B cell (primary cell): Measurements from ENCODE around the gene SLC36A1. TPM values are rescaled to one million over a fixed set of nuclear protein-coding genes. Genes with fewer than 3 reads are reported as not detected.

ENCODE experiments used
- ATAC-seq: fragments of 200-7000 bp; cut with Tn5 transposase; one replicate; pipeline ENCODE4 v1.10.0; 2021; ENCODE audit warnings: low read depth, mild to moderate bottlenecking, moderate number of reproducible peaks, moderate library complexity
- CTCF ChIA-PET: fragments of 350-600 bp; sonication (Branson Sonifier 250); formaldehyde crosslinking; loops from one replicate; lab custom pipeline; 2021; ENCODE audit warnings: antibody characterized with exemption, inconsistent platforms; lab: Charles Lee
- POLR2A ChIA-PET: fragments of 350-600 bp; sonication (Branson Sonifier 250); formaldehyde crosslinking; loops from one replicate; lab custom pipeline; 2021; ENCODE audit warnings: antibody characterized with exemption; lab: Charles Lee
- DNase-seq: peaks from one replicate; pipeline ENCODE4 v3.0.0; 2013
- H2AFZ ChIP-seq: 2 replicates; pipeline ENCODE4 v1.6.1; 2012; ENCODE audit warnings: mild to moderate bottlenecking, low read depth, low read length; ENCODE audit not compliant: insufficient read depth, poor library complexity, severe bottlenecking
- H3K27ac ChIP-seq, 2 donors: 1 replicate in 1 of 2; 2 replicates in 1 of 2; pipeline ENCODE4 v1.5.1; 2012 to 2013; ENCODE audit warnings: low read length in 2 of 2, mild to moderate bottlenecking in 2 of 2, moderate library complexity in 1 of 2
- H3K27me3 ChIP-seq, 4 experiments: fragments of 200-600 bp in 1 of 4; sonication (generic) in 1 of 4; replicated peaks in 1 of 4; 1 replicate in 2 of 4; 2 replicates in 2 of 4; pipeline versions ENCODE4 v1.6.1 to v1.7.0; 2013 to 2016; ENCODE audit warnings: low read length in 3 of 4, mild to moderate bottlenecking in 2 of 4, mixed read lengths in 1 of 4, moderate library complexity in 1 of 4; ENCODE audit not compliant: insufficient read depth in 4 of 4, control insufficient read depth in 3 of 4; ENCODE audit errors: control extremely low read depth in 1 of 4
- H3K36me3 ChIP-seq, 2 experiments: replicated peaks in 1 of 2; 1 replicate in 1 of 2; 2 replicates in 1 of 2; pipeline versions ENCODE4 v1.6.1 to v1.7.1; 2013; ENCODE audit warnings: low read length in 1 of 2; ENCODE audit not compliant: insufficient read depth in 2 of 2, control insufficient read depth in 1 of 2; ENCODE audit errors: control extremely low read depth in 1 of 2, extremely low read depth in 1 of 2
- H3K4me1 ChIP-seq, 2 donors: fragments of 200-600 bp in 1 of 2; sonication (generic) in 1 of 2; 1 replicate in 1 of 2; 2 replicates in 1 of 2; pipeline versions ENCODE4 v1.5.1 to v1.6.1; 2013 to 2017; ENCODE audit warnings: low read length in 2 of 2; ENCODE audit not compliant: control insufficient read depth in 2 of 2, insufficient read depth in 2 of 2
- H3K4me2 ChIP-seq: replicated peaks from 2 replicates; pipeline ENCODE3; 2012; ENCODE audit warnings: mild to moderate bottlenecking, low read depth, low read length; ENCODE audit not compliant: poor library complexity, severe bottlenecking
- H3K4me3 ChIP-seq, 5 experiments: fragments of 200-600 bp in 1 of 5; sonication (generic) in 1 of 5; 1 replicate in 3 of 5; 2 replicates in 2 of 5; pipeline versions ENCODE4 v1.5.1 to v1.7.0; 2011 to 2016; ENCODE audit warnings: low read length in 4 of 5, mild to moderate bottlenecking in 4 of 5, low read depth in 2 of 5, control low read depth in 1 of 5, moderate library complexity in 1 of 5; ENCODE audit not compliant: insufficient read depth in 1 of 5; ENCODE audit errors: control extremely low read depth in 1 of 5, extremely low read depth in 1 of 5
- H3K79me2 ChIP-seq: fragments of 200-600 bp; sonication (generic); one replicate; pipeline ENCODE4 v1.6.0; 2016; ENCODE audit warnings: low read length; ENCODE audit not compliant: control insufficient read depth, insufficient read depth
- H3K9ac ChIP-seq: fragments of 200-600 bp; sonication (generic); 2 replicates; pipeline ENCODE4 v1.6.1; 2017; ENCODE audit warnings: mild to moderate bottlenecking, low read length, moderate library complexity
- H3K9me3 ChIP-seq, 3 donors: one replicate each; pipeline versions ENCODE4 v1.6.1 to v1.7.1; 2013; ENCODE audit warnings: low read length in 2 of 3; ENCODE audit not compliant: control insufficient read depth in 2 of 3, insufficient read depth in 1 of 3; ENCODE audit errors: control extremely low read depth in 1 of 3
- H4K20me1 ChIP-seq: 2 replicates; pipeline ENCODE4 v1.6.0; 2012; ENCODE audit warnings: mild to moderate bottlenecking, low read length; ENCODE audit not compliant: insufficient read depth, control insufficient read depth, poor library complexity, severe bottlenecking
- H3K27ac Mint-ChIP-seq: one replicate; pipeline ENCODE4 v1.8.0; 2021; ENCODE audit warnings: mixed read lengths
- H3K27me3 Mint-ChIP-seq: one replicate; pipeline ENCODE4 v1.8.0; 2021; ENCODE audit warnings: mixed read lengths
- H3K4me1 Mint-ChIP-seq: one replicate; pipeline ENCODE4 v1.8.0; 2021; ENCODE audit warnings: mixed read lengths
- H3K4me3 Mint-ChIP-seq: one replicate; pipeline ENCODE4 v1.8.0; 2021; ENCODE audit warnings: mixed read lengths
- H3K9me3 Mint-ChIP-seq: one replicate; pipeline ENCODE4 v1.8.0; 2022; ENCODE audit warnings: mixed read lengths; ENCODE audit not compliant: insufficient read depth
- EZH2 ChIP-seq: IDR thresholded peaks from 2 replicates; pipeline ENCODE4 v1.6.1; 2012; ENCODE audit warnings: borderline replicate concordance, low read depth, mild to moderate bottlenecking, moderate library complexity, low read length; ENCODE audit not compliant: insufficient read depth, poor library complexity, severe bottlenecking
- WGBS: methylation state at CpG from one replicate; pipeline ENCODE4 v1.1.5; 2013; ENCODE audit warnings: missing lambda C conversion rate; ENCODE audit not compliant: insufficient coverage; 5-methylcytosine and 5-hydroxymethylcytosine counted together
- intact Hi-C: fragments of 100-400 bp; cut with micrococcal nuclease; formaldehyde crosslinking; loops from one replicate; pipeline ENCODE4 v1.10.0; 2022
- polyA plus RNA-seq: library from polyadenylated mRNA; depleted of rRNA; stranded (reverse); fragments of >200 nt; gene quantifications from 2 replicates; pipeline ENCODE4 v1.2.3, GENCODE V29; 2012
- total RNA-seq, 2 donors: library from RNA; stranded (reverse); fragments of 120-200 nt in 1 of 2; gene quantifications; 1 replicate in 1 of 2; 2 replicates in 1 of 2; pipeline versions ENCODE4 v1.2.3 to v1.2.4, GENCODE V29; 2013 to 2022
- TF ChIP-seq, protein P1 (sequence below): fragments of 200-600 bp; IDR thresholded peaks from one replicate; pipeline ENCODE4 v1.8.0; 2022; ENCODE audit warnings: antibody characterized with exemption, mild to moderate bottlenecking

The SLC36A1 gene
- total and polyA plus RNA-seq, 2 donors (not counting 1 experiment from before 2014, with no cell fraction given) = 4.0 to 15.1 TPM

DNA sequence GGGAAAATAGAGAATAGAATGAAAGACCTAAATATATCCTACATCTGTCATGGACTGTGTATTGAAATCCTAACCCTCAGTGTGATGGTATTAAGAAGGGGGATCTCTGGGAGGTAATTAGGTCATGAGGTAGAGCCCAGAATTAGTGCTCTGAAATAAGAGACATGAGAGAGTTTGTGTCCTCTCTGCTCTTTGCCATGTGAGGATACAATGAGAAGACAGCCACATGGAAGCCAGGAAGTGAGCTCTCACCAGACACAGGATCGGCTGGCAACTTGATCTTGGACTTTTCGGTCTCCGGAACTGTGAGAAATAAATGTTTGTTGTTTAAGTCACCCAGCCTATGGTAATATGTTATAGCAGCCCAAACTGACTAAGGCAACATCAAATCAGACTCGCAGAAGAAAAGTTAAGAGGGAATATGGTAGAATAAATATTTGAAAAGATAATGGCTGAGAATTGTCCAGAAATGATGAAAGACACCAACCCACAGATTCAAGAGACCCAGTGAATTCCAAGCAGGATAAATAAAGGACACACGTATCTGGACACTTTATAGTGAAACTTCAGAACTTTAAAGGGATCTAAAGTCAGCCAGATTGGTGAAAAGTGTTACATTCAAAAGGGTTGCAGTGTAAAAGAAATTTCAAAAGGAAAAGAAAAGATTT, 12.7 kb upstream of the SLC36A1 start:
- Histone ChIP-seq H3K27ac (no peak overlapping the region), H3K4me1 (no peaks in the 10 kb centered on the region), H3K9me3 (no peaks in the 10 kb centered on the region), H3K36me3 (no peaks in the 10 kb centered on the region), H3K4me2 (no peak overlapping the region), H3K27me3 (peaks cover 0 to 5% (median 0%) of the 10 kb centered on the region in 4 experiments), H3K4me3 (no peak overlapping the region), H3K79me2 (no peaks in the 10 kb centered on the region), H3K9ac (no peak overlapping the region), H4K20me1 (no peaks in the 10 kb centered on the region), H2AFZ (no peak overlapping the region)
- Mint-ChIP-seq H3K4me1 (no peaks in the 10 kb centered on the region), H3K27me3 (peaks cover 17% of the 10 kb centered on the region), H3K4me3 (no peak overlapping the region), H3K9me3 (peaks cover 1% of the 10 kb centered on the region), H3K27ac (no peak overlapping the region)
- TF ChIP-seq, protein P1, sequence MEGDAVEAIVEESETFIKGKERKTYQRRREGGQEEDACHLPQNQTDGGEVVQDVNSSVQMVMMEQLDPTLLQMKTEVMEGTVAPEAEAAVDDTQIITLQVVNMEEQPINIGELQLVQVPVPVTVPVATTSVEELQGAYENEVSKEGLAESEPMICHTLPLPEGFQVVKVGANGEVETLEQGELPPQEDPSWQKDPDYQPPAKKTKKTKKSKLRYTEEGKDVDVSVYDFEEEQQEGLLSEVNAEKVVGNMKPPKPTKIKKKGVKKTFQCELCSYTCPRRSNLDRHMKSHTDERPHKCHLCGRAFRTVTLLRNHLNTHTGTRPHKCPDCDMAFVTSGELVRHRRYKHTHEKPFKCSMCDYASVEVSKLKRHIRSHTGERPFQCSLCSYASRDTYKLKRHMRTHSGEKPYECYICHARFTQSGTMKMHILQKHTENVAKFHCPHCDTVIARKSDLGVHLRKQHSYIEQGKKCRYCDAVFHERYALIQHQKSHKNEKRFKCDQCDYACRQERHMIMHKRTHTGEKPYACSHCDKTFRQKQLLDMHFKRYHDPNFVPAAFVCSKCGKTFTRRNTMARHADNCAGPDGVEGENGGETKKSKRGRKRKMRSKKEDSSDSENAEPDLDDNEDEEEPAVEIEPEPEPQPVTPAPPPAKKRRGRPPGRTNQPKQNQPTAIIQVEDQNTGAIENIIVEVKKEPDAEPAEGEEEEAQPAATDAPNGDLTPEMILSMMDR = no peak
- no peak for TF ChIP-seq EZH2
- ATAC-seq (no peak), DNase-seq (no peak)
- 86% methylated on average over 4 of the region's 5 CpGs for WGBS
- ChIA-PET CTCF (no interaction called here), POLR2A (no interaction called here)
- intact Hi-C loops = no loop called here
